Heart left ventricle (tissue), 13 donors: ENCODE results near the gene FDX2.

Source experiments
- CTCF ChIP-seq, 12 donors: fragments of 200-600 bp; sonication (generic) in 4 of 12; IDR thresholded peaks; one replicate each; pipeline versions ENCODE4 v1.5.0 to v1.8.0; 2018 to 2022; ENCODE audit warnings: antibody characterized with exemption in 12 of 12, mild to moderate bottlenecking in 5 of 12
- POLR2A ChIP-seq, 2 donors: fragments of 450-650 bp; IDR thresholded peaks; one replicate each; pipeline ENCODE4 v1.6.1; 2017; ENCODE audit warnings: antibody characterized with exemption in 2 of 2, mild to moderate bottlenecking in 2 of 2, moderate library complexity in 2 of 2
- donor health status: ischemic (EF 13 %, LVEDD 7.1; RV severe dilation, severe dysfunction).
- donor health status: DM: no; HTN: yes; CAD: no.
- donor health status: DM: no; HTN: no; CAD: no.
- donor health status: ischemic (EF 25% LVEDD 6.9; RV normal size, moderate dysfunction).
- donor health status: ischemic (EF 25% LVEDD 5.7; RV mildly dilated, moderate dysfunction).
- donor health status: ischemic (EF 35%, LVEDD 5.7; RV mildly dilated, moderate dysfunction).
- donor health status: nonischemic (EF 11% LVEDD 7.7; RV severe dilation, severe dysfunction).
- donor health status: DM: yes; HTN: yes; CAD: no.
- donor health status: PGD.
- donor health status: ischemic (EF 29% LVEDD 5.4; RV normal size, mild dysfunction).
- donor health status: nonischemic (EF 23%, LVEDD 6.1; RV moderate dilation, normal function).

- no peak for TF ChIP-seq CTCF (IDR thresholded peaks at IDR 0.05)
- no peak for TF ChIP-seq POLR2A (IDR thresholded peaks at IDR 0.05)
These were observed 37.2 kb upstream of the FDX2 start for GRCh38 chr19:10352764-10353671.
